ENCODE results near the gene PRICKLE2.

Gene PRICKLE2

GRCh38 chr3:64078966-64079365 lies 146.3 kb downstream of the PRICKLE2 start:
- no peak for DNase-seq (ENCODE audit: low read depth in 2 of 3, low spot score in 1 of 3)

- no peak for DNase-seq (ENCODE audit: low read depth in 2 of 3, low spot score in 1 of 3)
These were observed 150.2 kb downstream of the PRICKLE2 start for GRCh38 chr3:64074895-64075679.

GRCh38 chr3:64074060-64074459 lies 151.2 kb downstream of the PRICKLE2 start:
- no peak for DNase-seq (ENCODE audit: low read depth in 2 of 3, low spot score in 1 of 3)

- DNase-seq (ENCODE audit: low read depth in 2 of 3, low spot score in 1 of 3) = no peak
These were observed 152.0 kb downstream of the PRICKLE2 start for GRCh38 chr3:64073158-64073761.

DNA sequence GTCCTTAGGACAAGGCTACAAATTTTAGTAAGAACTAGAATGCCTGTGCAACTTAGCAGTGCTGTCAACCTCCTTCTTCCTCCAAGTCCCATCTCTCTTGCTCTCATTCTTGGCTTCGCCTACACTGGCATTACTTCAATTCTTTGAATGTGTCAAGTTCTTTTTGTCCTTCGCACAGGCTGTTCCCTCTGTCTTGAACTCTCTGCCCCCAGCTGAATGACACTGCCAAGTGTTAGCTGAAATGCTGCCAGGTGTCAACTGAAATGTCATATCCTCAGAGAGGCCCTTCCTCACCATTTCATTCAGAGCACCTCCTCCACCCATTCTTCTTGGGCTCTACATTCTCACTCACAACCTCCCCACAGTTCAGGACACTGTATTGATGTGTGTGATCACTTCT lies 153.1 kb downstream of the PRICKLE2 start:
- no peak for DNase-seq (ENCODE audit: low read depth in 2 of 3, low spot score in 1 of 3)

DNA sequence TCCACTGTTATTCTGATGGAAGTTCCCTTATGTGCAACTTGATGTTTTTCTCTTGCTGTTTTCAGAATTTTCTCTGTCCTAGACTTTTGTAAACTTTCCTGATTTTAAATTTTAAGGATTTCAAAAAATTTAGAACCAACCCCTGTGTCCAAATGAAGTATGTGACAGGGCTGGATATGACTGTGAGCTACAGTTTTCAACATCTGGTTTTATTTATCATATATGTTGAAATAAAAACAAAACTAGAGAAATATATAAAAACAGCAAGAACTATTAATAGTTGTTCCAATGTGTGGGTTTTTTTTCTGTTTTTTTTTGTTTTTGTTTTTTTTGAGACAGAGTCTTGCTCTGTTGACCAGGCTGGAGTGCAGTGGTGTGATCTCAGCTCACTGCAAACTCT lies 154.6 kb downstream of the PRICKLE2 start:
- no peak for DNase-seq (ENCODE audit: low read depth in 2 of 3, low spot score in 1 of 3)

DNA sequence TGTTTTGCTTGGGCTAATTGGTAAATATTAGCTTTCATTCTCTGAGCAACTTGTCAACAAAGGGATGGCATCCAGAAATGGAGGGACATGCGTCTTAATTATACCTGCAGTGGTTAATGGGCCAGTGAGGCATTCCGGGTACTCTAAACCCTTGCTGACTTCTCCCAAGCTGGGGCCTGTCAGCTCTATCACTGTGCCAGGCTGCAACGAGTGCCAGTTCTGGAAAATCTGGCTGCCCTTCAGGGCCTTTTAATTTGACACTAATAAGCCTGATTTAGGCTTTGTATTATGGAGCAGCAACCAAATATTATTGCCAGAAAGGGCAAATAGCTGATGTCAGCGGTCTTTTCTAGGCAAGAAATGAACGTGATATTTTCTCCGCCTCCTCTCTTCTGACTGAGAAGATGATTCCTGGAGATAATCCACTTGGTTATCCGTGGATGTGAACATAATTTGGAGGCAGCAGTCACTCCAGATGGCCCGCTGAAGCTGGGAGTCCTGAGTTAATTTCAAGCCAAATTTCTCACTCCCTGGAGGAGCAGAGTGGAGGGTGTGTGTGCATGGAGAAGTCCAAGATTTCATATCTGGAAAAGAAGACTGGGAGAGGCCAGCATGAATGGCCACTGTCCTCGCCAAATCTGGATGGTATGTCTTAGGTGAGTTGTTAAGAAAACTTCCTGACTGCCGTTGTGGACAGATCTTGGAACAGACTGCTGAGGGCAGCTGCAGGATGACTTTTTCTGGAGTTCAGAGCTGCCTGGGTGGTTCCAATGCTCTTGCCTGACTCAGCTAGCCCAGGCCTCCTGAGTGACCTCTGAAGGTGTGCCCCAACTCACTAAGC lies 157.5 kb downstream of the PRICKLE2 start:
- no peak for DNase-seq (ENCODE audit: low read depth in 2 of 3, low spot score in 1 of 3)

DNA sequence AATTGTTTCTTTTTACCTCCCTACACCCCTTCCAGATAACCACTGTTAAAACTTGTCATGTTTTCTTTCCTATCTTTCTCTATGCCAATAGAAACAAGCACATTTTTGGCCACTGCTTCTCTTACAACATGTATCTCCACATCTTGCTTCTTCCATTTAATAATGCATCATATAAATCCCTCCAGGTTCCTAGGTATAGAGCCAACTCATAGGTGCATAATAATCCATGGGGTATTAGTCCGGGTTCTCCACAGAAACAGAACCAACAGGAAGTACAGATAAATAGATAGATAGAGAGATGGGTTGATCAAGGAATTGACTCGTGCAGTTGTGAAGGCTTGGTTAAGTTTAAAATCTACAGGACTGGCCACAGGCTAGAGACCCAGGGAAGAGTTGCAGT lies 160.5 kb downstream of the PRICKLE2 start:
- DNase-seq (ENCODE audit: low read depth in 2 of 3, low spot score in 1 of 3) = no peak

DNA sequence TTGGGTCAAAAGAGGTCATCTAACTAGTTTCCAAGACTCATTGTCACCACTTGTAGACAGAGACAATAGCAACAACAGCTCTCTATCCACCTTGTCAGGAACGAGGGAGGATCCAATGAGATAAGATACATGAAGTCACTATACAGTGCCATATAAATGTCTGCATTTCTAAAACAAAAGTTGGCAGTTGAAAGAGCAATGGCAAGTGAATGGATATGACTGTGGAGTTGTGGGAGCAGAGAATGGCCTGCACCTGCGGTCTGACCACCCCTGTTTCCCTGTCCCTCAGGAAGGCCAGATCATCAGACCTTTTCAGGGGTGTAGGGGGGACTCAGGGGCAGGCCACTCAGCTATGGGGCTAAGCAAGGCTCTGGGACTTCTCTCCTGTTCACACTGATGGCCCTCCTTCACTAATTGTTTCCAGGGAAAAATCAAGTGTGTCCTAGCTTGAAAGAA lies 161.3 kb downstream of the PRICKLE2 start:
- DNase-seq (ENCODE audit: low read depth in 2 of 3, low spot score in 1 of 3) = no peak

- DNase-seq (ENCODE audit: low read depth in 2 of 3, low spot score in 1 of 3) = no peak
These were observed 161.9 kb downstream of the PRICKLE2 start for GRCh38 chr3:64063207-64063982.

GRCh38 chr3:64061628-64062027 lies 163.6 kb downstream of the PRICKLE2 start:
- no peak for DNase-seq (ENCODE audit: low read depth in 2 of 3, low spot score in 1 of 3)

GRCh38 chr3:64059484-64060175 lies 165.6 kb downstream of the PRICKLE2 start:
- no peak for DNase-seq (ENCODE audit: low read depth in 2 of 3, low spot score in 1 of 3)

- DNase-seq (ENCODE audit: low read depth in 2 of 3, low spot score in 1 of 3) = no peak
These were observed 166.7 kb downstream of the PRICKLE2 start for GRCh38 chr3:64058566-64058965.

DNA sequence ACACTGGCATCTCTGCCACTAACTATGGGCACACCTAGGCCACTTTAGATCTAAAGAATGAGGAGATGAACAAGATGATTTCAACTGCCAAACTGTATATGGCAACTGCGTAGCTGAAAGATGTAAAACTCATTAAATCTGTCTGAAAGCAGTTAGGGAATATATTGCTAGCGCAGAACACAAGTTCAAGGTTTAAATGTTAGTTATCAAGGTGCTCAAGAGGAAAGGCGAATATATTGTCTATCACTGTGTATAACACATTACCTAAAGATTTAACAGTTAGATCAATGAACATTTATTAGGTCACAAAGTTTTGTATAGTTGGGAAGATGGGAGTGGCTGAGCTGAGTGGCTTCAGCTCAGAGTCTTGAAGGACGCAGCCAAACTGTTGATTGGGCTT lies 168.0 kb downstream of the PRICKLE2 start:
- DNase-seq (ENCODE audit: low read depth in 2 of 3, low spot score in 1 of 3) = no peak

GRCh38 chr3:64056606-64057180 lies 168.6 kb downstream of the PRICKLE2 start:
- no peak for DNase-seq (ENCODE audit: low read depth in 2 of 3, low spot score in 1 of 3)

GRCh38 chr3:64055076-64055475 lies 170.2 kb downstream of the PRICKLE2 start:
- DNase-seq (ENCODE audit: low read depth in 2 of 3, low spot score in 1 of 3) = no peak

GRCh38 chr3:64054488-64054887 lies 170.8 kb downstream of the PRICKLE2 start:
- no peak for DNase-seq (ENCODE audit: low read depth in 2 of 3, low spot score in 1 of 3)

- no peak for DNase-seq (ENCODE audit: low read depth in 2 of 3, low spot score in 1 of 3)
These were observed 171.7 kb downstream of the PRICKLE2 start for GRCh38 chr3:64053581-64053980.

GRCh38 chr3:64053117-64053516 lies 172.1 kb downstream of the PRICKLE2 start:
- no peak for DNase-seq (ENCODE audit: low read depth in 2 of 3, low spot score in 1 of 3)

DNA sequence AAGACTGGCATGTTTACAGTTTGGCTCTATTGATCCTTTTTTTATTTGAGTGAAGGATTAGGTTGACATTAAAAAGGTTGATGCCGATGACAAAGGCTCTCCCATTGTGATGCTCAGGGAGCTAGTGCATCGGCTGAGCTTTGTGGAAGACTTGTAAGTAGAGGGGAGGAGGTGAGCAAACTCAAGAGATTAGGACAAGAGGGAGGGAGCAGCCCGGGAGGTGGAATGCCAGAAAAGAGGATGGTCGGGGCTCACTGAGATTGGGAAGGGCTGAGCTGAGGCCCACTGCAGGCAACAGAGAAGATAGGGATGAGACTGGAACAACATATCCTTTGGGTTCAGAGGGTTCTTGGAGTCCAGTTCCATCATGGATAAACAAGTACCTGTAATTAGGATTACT lies 175.4 kb downstream of the PRICKLE2 start:
- DNase-seq (ENCODE audit: low read depth in 2 of 3, low spot score in 1 of 3) = no peak
